BJ (cell line): ENCODE results near the gene NIPA2. TPM values are rescaled to one million over a fixed set of nuclear protein-coding genes. Genes with fewer than 3 reads are reported as not detected.

ENCODE experiments used
- CTCF ChIA-PET: fragments of 350-600 bp; formaldehyde crosslinking; extraction: SDS; loops from one replicate; lab custom pipeline; 2021; ENCODE audit warnings: antibody characterized with exemption, inconsistent platforms; lab: Yijun Ruan, JAX
- POLR2A ChIA-PET: fragments of 300-600 bp; sonication (Branson Sonifier 250); formaldehyde crosslinking; extraction: SDS; loops from one replicate; lab custom pipeline; 2021; ENCODE audit warnings: antibody characterized with exemption; lab: Charles Lee
- DNase-seq: peaks from one replicate; pipeline ENCODE4 v3.0.0-alpha.2; 2011; ENCODE audit warnings: low read depth
- H3K27me3 ChIP-seq: 2 replicates; pipeline ENCODE4 v1.6.0; 2011; ENCODE audit warnings: low read length; ENCODE audit not compliant: control insufficient read depth, insufficient read depth
- H3K36me3 ChIP-seq: 2 replicates; pipeline ENCODE4 v1.5.1; 2011; ENCODE audit warnings: low read length; ENCODE audit not compliant: control insufficient read depth, insufficient read depth
- H3K4me3 ChIP-seq: 2 replicates; pipeline ENCODE4 v1.5.1; 2011; ENCODE audit warnings: low read depth, mild to moderate bottlenecking, control low read depth, low read length
- CTCF ChIP-seq: IDR thresholded peaks from 2 replicates; pipeline ENCODE4 v1.5.1; 2011; ENCODE audit warnings: low read depth, mild to moderate bottlenecking, control low read depth, inconsistent platforms, low read length, moderate library complexity; ENCODE audit not compliant: insufficient read depth
- polyA plus RNA-seq: library from polyadenylated mRNA; depleted of rRNA; stranded (reverse); fragments of >200 nt; gene quantifications from 2 replicates; pipeline ENCODE4 v1.2.3, GENCODE V29; 2011

The NIPA2 gene
- polyA plus RNA-seq, 1 experiment = 46.6 TPM

GRCh38 chr15:22887157-22887951 is 48.9 kb downstream of the NIPA2 start:
- no peak overlapping the region for H3K4me3 ChIP-seq
- no peak for TF ChIP-seq CTCF
- ChIA-PET POLR2A (no interaction called here), CTCF (no interaction called here)
- no peaks in the 10 kb centered on the region for H3K27me3 ChIP-seq
- DNase-seq = peak; percentile 40
- peaks cover 12% of the 10 kb centered on the region for H3K36me3 ChIP-seq

DNA sequence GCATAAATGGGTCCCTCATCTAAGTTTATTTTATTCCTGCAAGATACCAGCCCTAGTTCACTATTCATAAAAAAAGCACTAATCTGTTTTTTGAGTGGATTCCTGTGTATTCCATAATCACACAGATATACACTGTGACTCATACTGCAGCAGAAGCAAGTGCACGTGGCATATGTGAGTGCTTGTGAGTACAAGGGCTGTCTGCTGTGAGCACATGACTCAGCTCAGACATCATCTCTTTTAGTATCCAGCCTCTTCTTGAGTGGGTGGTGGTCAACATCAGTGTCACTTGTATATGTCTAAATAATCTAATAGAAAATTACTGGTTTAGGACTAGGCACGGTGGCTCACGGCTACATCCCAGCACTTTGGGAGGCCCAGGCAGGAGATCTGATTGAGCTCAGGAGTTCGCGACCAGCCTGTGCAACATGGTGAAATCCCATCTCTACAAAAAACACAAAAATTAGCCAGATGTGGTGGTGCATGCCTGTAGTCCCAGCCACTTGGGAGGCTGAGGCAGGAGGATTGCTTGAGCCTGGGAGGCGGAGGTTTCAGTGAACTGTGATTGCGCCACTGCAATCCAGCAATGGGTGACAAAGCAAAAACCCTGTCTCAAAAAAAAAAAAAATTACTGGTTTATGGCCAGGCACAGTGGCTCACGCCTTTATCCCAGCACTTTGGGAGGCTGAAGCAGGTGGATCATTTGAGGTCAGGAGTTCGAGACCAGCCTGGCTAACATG is 49.8 kb downstream of the NIPA2 start:
- H3K36me3 ChIP-seq = peaks cover 8% of the 10 kb centered on the region
- H3K27me3 ChIP-seq = no peaks in the 10 kb centered on the region
- TF ChIP-seq CTCF = no peak
- peak; percentile 82 for DNase-seq
- ChIA-PET POLR2A (no interaction called here), CTCF (interaction anchor here (1.3 kb wide), 1 partner anchor 9 kb away, joined by 3 read pairs; no protein-coding TSS in a partner anchor)
- no peak overlapping the region for H3K4me3 ChIP-seq

- Histone ChIP-seq H3K36me3 (peaks cover 8% of the 10 kb centered on the region), H3K27me3 (no peaks in the 10 kb centered on the region), H3K4me3 (no peak overlapping the region)
- ChIA-PET CTCF (interaction anchor here (0.6 to 1.3 kb wide), 2 partner anchors 8 to 146 kb away, joined by 3 read pairs; no protein-coding TSS in a partner anchor), POLR2A (no interaction called here)
- no peak for TF ChIP-seq CTCF
- no peak for DNase-seq
Measured at GRCh38 chr15:22889146-22889818, 50.8 kb downstream of the NIPA2 start.

DNA sequence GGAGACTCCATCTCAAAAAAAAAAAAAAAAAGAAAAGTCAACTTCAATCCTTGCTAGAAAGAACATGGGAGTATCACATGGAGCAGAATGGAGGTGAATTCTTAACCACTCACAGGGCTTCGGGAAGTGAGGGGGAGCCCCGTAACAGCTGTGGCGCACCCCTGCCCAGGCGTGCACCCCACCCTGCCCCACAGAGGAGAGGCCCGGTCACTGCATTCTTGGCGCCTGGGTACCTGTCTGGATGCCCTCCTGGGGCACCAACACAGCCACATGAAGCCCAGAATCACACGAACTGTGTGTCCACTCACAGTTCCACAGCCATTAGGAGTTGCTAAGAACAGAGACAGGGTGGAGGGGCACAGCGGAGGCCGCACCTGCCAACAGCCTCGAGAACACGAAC is 51.8 kb downstream of the NIPA2 start:
- ChIA-PET CTCF (no interaction called here), POLR2A (no interaction called here)
- peaks cover 8% of the 10 kb centered on the region for H3K36me3 ChIP-seq
- H3K27me3 ChIP-seq = no peaks in the 10 kb centered on the region
- TF ChIP-seq CTCF = no peak
- DNase-seq = no peak
- no peak overlapping the region for H3K4me3 ChIP-seq
